Neural progenitor cell (in vitro differentiated cells): ENCODE results near the gene LAMP1. TPM values are rescaled to one million over a fixed set of nuclear protein-coding genes. Genes with fewer than 3 reads are reported as not detected.
A peak's percentile ranks its signal among the peaks of the same experiment; 100 is the strongest.

ENCODE experiments used
- DNase-seq: peaks from one replicate; pipeline ENCODE4 v3.0.0-alpha.2; 2016; ENCODE audit warnings: low spot score
- H2AFZ ChIP-seq: fragments of 200-600 bp; sonication (generic); replicated peaks from 2 replicates; pipeline ENCODE4 v1.6.1; 2016; ENCODE audit warnings: antibody characterized with exemption
- H3F3A ChIP-seq: fragments of 200-600 bp; sonication (generic); 2 replicates; pipeline ENCODE4 v1.6.1; 2016; ENCODE audit warnings: antibody characterized with exemption, low read depth
- H3K27ac ChIP-seq: fragments of 200-600 bp; sonication (generic); 2 replicates; pipeline ENCODE4 v1.5.1; 2016; ENCODE audit warnings: mild to moderate bottlenecking
- H3K27me3 ChIP-seq: fragments of 200-600 bp; sonication (generic); 2 replicates; pipeline ENCODE4 v1.6.1; 2016; ENCODE audit warnings: mild to moderate bottlenecking, moderate library complexity
- H3K36me3 ChIP-seq: fragments of 200-600 bp; sonication (generic); 2 replicates; pipeline ENCODE4 v1.5.1; 2016
- H3K4me1 ChIP-seq: fragments of 200-600 bp; sonication (generic); 2 replicates; pipeline ENCODE4 v1.6.1; 2016; ENCODE audit warnings: mixed run types
- H3K4me2 ChIP-seq: fragments of 200-600 bp; sonication (generic); 2 replicates; pipeline ENCODE4 v1.6.1; 2016
- H3K4me3 ChIP-seq: fragments of 200-600 bp; sonication (generic); 2 replicates; pipeline ENCODE4 v1.5.1; 2016
- H3K79me2 ChIP-seq: fragments of 200-600 bp; sonication (generic); 2 replicates; pipeline ENCODE4 v1.6.1; 2016; ENCODE audit warnings: low read depth
- H3K9ac ChIP-seq: fragments of 200-600 bp; sonication (generic); 2 replicates; pipeline ENCODE4 v1.6.1; 2016
- H3K9me3 ChIP-seq: fragments of 200-600 bp; sonication (generic); 2 replicates; pipeline ENCODE4 v1.5.1; 2016; ENCODE audit warnings: low read depth
- H4K20me1 ChIP-seq: fragments of 200-600 bp; sonication (generic); 2 replicates; pipeline ENCODE4 v1.6.1; 2016; ENCODE audit warnings: low read depth
- H3K27ac Mint-ChIP-seq: 3 replicates; pipeline ENCODE4 v1.8.0; 2021; ENCODE audit warnings: mixed read lengths
- H3K27me3 Mint-ChIP-seq: 2 replicates; pipeline ENCODE4 v1.8.0; 2022; ENCODE audit warnings: low read depth, mild to moderate bottlenecking, inconsistent platforms, moderate library complexity, mixed read lengths; ENCODE audit not compliant: insufficient read depth
- H3K36me3 Mint-ChIP-seq: 3 replicates; pipeline ENCODE4 v1.8.0; 2021; ENCODE audit warnings: mixed read lengths
- H3K4me1 Mint-ChIP-seq: 3 replicates; pipeline ENCODE4 v1.8.0; 2021; ENCODE audit warnings: mixed read lengths
- H3K4me3 Mint-ChIP-seq: 3 replicates; pipeline ENCODE4 v1.8.0; 2021; ENCODE audit warnings: mild to moderate bottlenecking, moderate library complexity, mixed read lengths
- H3K9me3 Mint-ChIP-seq: 3 replicates; pipeline ENCODE4 v1.8.0; 2020; ENCODE audit warnings: mixed read lengths
- EZH2 ChIP-seq: fragments of 200-600 bp; sonication (generic); IDR thresholded peaks from 2 replicates; pipeline ENCODE4 v1.6.1; 2017; ENCODE audit warnings: antibody characterized with exemption, mild to moderate bottlenecking, moderate library complexity
- EZH2phosphoT487 ChIP-seq: fragments of 200-600 bp; sonication (generic); IDR thresholded peaks from 2 replicates; pipeline ENCODE4 v1.6.1; 2017; ENCODE audit warnings: antibody characterized with exemption
- total RNA-seq: library from RNA; depleted of rRNA; stranded (reverse); fragments of >200 nt; gene quantifications from 2 replicates; pipeline ENCODE4 v1.2.3, GENCODE V29; 2015; ENCODE audit warnings: low replicate concordance
- TF ChIP-seq, protein P1 (sequence below): fragments of 200-600 bp; sonication (generic); IDR thresholded peaks from 2 replicates; pipeline ENCODE4 v1.5.1; 2017; ENCODE audit warnings: antibody characterized with exemption, mild to moderate bottlenecking

LAMP1 gene
- total RNA-seq, 1 donor from 2014 or later, result 49.7 TPM

DNA sequence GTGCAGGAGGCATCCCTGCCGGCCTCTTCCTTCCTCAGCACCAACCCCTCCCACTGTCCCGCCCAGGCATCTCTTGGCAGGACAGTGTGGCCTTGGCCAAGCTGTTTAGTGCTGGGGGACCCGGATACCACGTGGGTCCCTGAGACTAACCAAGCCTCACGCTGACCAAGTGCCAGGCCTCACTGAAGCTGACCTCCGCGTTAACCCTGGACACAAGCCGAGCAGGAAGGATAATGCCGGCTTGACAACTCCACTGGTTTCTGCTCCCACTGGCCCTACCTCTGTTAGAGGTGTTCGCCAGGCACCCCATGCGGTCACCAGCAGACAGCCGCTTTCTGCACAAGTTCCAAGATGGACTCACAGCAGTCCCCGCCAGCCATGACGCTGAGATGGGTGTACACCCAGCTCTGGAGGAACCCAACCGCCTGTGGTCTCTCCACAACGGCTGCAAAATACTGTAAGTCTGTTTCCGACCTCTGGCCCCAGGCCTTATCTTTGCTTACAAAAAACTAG, 54.5 kb downstream of the LAMP1 start:
- no peaks in the 10 kb centered on the region for H3K36me3 ChIP-seq
- Mint-ChIP-seq H3K4me1 (peaks cover 3% of the 10 kb centered on the region), H3K9me3 (peaks cover 6% of the 10 kb centered on the region), H3K27ac (no peak overlapping the region), H3K36me3 (peaks cover 21% of the 10 kb centered on the region), H3K27me3 (peaks cover 5% of the 10 kb centered on the region), H3K4me3 (no peak overlapping the region)
- H3K27me3 ChIP-seq, result no peaks in the 10 kb centered on the region
- no peak for DNase-seq
- H4K20me1 ChIP-seq, result no peaks in the 10 kb centered on the region
- no peak overlapping the region for H2AFZ ChIP-seq
- TF ChIP-seq, protein P1, sequence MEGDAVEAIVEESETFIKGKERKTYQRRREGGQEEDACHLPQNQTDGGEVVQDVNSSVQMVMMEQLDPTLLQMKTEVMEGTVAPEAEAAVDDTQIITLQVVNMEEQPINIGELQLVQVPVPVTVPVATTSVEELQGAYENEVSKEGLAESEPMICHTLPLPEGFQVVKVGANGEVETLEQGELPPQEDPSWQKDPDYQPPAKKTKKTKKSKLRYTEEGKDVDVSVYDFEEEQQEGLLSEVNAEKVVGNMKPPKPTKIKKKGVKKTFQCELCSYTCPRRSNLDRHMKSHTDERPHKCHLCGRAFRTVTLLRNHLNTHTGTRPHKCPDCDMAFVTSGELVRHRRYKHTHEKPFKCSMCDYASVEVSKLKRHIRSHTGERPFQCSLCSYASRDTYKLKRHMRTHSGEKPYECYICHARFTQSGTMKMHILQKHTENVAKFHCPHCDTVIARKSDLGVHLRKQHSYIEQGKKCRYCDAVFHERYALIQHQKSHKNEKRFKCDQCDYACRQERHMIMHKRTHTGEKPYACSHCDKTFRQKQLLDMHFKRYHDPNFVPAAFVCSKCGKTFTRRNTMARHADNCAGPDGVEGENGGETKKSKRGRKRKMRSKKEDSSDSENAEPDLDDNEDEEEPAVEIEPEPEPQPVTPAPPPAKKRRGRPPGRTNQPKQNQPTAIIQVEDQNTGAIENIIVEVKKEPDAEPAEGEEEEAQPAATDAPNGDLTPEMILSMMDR, result no peak
- TF ChIP-seq EZH2phosphoT487, result no peak
- TF ChIP-seq EZH2, result no peak
- H3K9ac ChIP-seq, result no peak overlapping the region
- H3K27ac ChIP-seq, result peak overlapping the region; percentile 37
- H3K4me2 ChIP-seq, result no peak overlapping the region
- H3K9me3 ChIP-seq, result no peaks in the 10 kb centered on the region
- no peaks in the 10 kb centered on the region for H3K4me1 ChIP-seq
- no peak overlapping the region for H3K4me3 ChIP-seq
- H3K79me2 ChIP-seq, result no peaks in the 10 kb centered on the region
- peaks cover 3% of the 10 kb centered on the region for H3F3A ChIP-seq

DNA sequence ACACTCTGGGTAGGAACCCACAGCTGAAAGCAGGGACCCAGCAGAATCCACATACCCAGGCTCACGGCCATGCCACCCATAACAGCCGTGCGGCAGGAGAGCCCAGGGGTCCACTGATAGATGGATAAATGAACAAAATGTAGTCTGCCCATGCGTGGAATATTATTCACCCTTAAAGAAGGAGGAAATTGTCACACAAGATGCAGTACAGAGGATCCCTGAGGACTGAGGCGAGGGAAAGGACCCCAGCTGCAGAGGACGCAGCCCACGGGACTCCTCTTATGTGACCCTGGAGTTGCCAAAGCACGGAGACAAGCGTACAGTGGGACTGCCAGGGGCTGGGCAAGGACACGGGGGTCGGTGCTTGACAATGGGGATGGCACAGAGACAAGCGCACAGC, 56.2 kb downstream of the LAMP1 start:
- no peak overlapping the region for H2AFZ ChIP-seq
- no peak overlapping the region for H3K4me3 Mint-ChIP-seq
- peaks cover 2% of the 10 kb centered on the region for H3K9me3 Mint-ChIP-seq
- no peaks in the 10 kb centered on the region for H4K20me1 ChIP-seq
- H3K9me3 ChIP-seq, result no peaks in the 10 kb centered on the region
- no peaks in the 10 kb centered on the region for H3K36me3 ChIP-seq
- no peaks in the 10 kb centered on the region for H3K27me3 ChIP-seq
- H3K4me3 ChIP-seq, result no peak overlapping the region
- peaks cover 5% of the 10 kb centered on the region for H3K27me3 Mint-ChIP-seq
- no peak overlapping the region for H3K4me2 ChIP-seq
- no peaks in the 10 kb centered on the region for H3K4me1 ChIP-seq
- no peak overlapping the region for H3K27ac Mint-ChIP-seq
- no peak overlapping the region for H3K9ac ChIP-seq
- H3K4me1 Mint-ChIP-seq, result peaks cover 5% of the 10 kb centered on the region
- H3K36me3 Mint-ChIP-seq, result peaks cover 18% of the 10 kb centered on the region
- no peak for DNase-seq
- TF ChIP-seq, protein P1, result no peak
- no peak for TF ChIP-seq EZH2
- no peak for TF ChIP-seq EZH2phosphoT487
- H3K79me2 ChIP-seq, result no peaks in the 10 kb centered on the region
- no peak overlapping the region for H3K27ac ChIP-seq
- H3F3A ChIP-seq, result peaks cover 3% of the 10 kb centered on the region

DNA sequence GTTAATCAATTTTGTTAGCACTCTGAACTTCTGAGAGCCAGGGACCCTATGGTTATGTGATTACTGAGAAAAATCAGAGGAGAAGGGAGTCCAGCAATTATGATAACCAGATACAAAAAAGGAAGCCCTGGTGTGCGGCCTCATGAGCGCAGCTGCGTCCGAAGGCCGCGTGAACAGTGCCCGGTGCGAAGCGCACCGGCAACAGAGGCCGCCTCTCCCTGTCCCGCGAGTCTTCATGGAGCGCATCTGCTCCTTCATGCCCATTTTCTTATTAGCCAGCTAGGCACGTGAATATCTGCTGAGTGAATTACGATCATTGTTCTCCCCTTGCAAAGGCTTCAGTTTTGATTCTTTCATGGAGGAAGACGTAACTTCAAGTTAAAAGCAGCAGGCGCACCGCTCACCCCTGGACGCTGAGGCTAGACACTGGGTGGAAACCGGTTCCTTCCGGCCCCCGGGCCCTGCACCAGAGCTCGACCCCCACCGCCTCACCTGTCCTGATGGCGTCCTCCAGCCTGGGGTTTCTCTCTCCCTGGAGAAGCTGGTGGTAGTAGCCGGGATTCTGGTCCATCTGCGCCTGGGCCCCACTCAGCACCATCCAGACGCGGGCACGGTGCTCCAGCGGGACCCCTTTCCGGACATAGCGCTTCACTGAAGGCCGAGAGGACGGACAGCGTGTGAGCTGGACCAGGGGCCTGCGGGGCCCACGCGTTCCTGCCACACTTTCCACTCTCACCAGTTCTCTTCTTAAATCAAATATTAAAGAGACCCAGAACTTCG, 58.0 kb downstream of the LAMP1 start:
- H3K4me3 Mint-ChIP-seq, result no peak overlapping the region
- Histone ChIP-seq H3K27ac (no peak overlapping the region), H2AFZ (no peak overlapping the region), H3K4me3 (no peak overlapping the region), H3K9ac (no peak overlapping the region), H3K79me2 (no peaks in the 10 kb centered on the region), H3K4me2 (no peak overlapping the region), H3K9me3 (no peaks in the 10 kb centered on the region), H3K4me1 (no peaks in the 10 kb centered on the region), H3F3A (peaks cover 3% of the 10 kb centered on the region), H3K36me3 (no peaks in the 10 kb centered on the region), H4K20me1 (no peaks in the 10 kb centered on the region), H3K27me3 (no peaks in the 10 kb centered on the region)
- no peak for TF ChIP-seq EZH2phosphoT487
- TF ChIP-seq EZH2, result no peak
- TF ChIP-seq, protein P1, result no peak
- H3K36me3 Mint-ChIP-seq, result peaks cover 9% of the 10 kb centered on the region
- peaks cover 5% of the 10 kb centered on the region for H3K27me3 Mint-ChIP-seq
- DNase-seq, result no peak
- no peaks in the 10 kb centered on the region for H3K9me3 Mint-ChIP-seq
- H3K4me1 Mint-ChIP-seq, result peaks cover 5% of the 10 kb centered on the region
- no peak overlapping the region for H3K27ac Mint-ChIP-seq
